Gastrocnemius medialis (tissue), 4 donors: ENCODE measurements around the gene MSLN. TPM values are rescaled to one million over a fixed set of nuclear protein-coding genes. Genes with fewer than 3 reads are reported as not detected.
"Not testable (repeated sequence)": the region's sequence is repeated elsewhere in the genome, so short reads cannot be mapped to it uniquely, and the experiment has no call there.

Source experiments
- ATAC-seq, 2 donors: fragments of 150-250 bp; one replicate each; pipeline ENCODE4 v1.9.1; 2016
- DNase-seq, 2 donors: peaks; one replicate each; pipeline ENCODE4 v3.0.0-alpha.2; 2019
- H3K27ac ChIP-seq, 4 donors: fragments of 200-600 bp; sonication (generic); 1 replicate in 1 of 4; 2 replicates in 3 of 4; pipeline ENCODE4 v1.5.1; 2016 to 2018; ENCODE audit warnings: mild to moderate bottlenecking in 2 of 4, moderate library complexity in 1 of 4
- H3K27me3 ChIP-seq, 3 donors: fragments of 200-600 bp; sonication (generic) in 2 of 3; 1 replicate in 1 of 3; 2 replicates in 2 of 3; pipeline versions ENCODE4 v1.5.1 to v1.6.0; 2016 to 2019; ENCODE audit warnings: mild to moderate bottlenecking in 1 of 3, moderate library complexity in 1 of 3
- H3K36me3 ChIP-seq, 2 donors: fragments of 200-600 bp; sonication (generic) in 1 of 2; one replicate each; pipeline ENCODE4 v1.5.1; 2017 to 2018
- H3K4me1 ChIP-seq, 2 donors: fragments of 200-600 bp; sonication (generic) in 1 of 2; one replicate each; pipeline ENCODE4 v1.5.1; 2016 to 2017; ENCODE audit warnings: mild to moderate bottlenecking in 2 of 2
- H3K4me3 ChIP-seq, 4 donors: fragments of 200-600 bp; sonication (generic) in 3 of 4; 1 replicate in 1 of 4; 2 replicates in 3 of 4; pipeline ENCODE4 v1.5.1; 2016 to 2019; ENCODE audit warnings: mild to moderate bottlenecking in 2 of 4
- H3K9me3 ChIP-seq, 3 donors: fragments of 200-600 bp; sonication (generic) in 2 of 3; 1 replicate in 1 of 3; 2 replicates in 2 of 3; pipeline ENCODE4 v1.5.1; 2016 to 2019
- POLR2A ChIP-seq, 2 donors: fragments of 450-650 bp; IDR thresholded peaks; one replicate each; pipeline ENCODE4 v1.6.1; 2017; ENCODE audit warnings: antibody characterized with exemption in 2 of 2, mild to moderate bottlenecking in 2 of 2, moderate library complexity in 2 of 2
- in situ Hi-C, 4 donors: fragments of 200-750 bp; cut with MboI; loops; one replicate each; pipeline versions ENCODE4 v1.15.0 to v1.8.0; 2017; ENCODE audit warnings: low sequenced_read_pairs in 4 of 4
- intact Hi-C: fragments of 100-400 bp; cut with DNase I; formaldehyde crosslinking; loops from one replicate; pipeline ENCODE4 v1.15.1; 2023; ENCODE audit warnings: low total_unique reads
- total RNA-seq, 4 donors: library from RNA; depleted of rRNA; stranded (reverse); fragments of >200 nt; gene quantifications; one replicate each; pipeline versions ENCODE4 v1.1.0 to v1.2.3, GENCODE V29; 2016
- TF ChIP-seq, protein P1 (sequence below), 5 experiments: fragments of 450-650 bp in 3 of 5; fragments of 200-600 bp in 2 of 5; sonication (generic) in 2 of 5; IDR thresholded peaks in 4 of 5; conservative IDR thresholded peaks in 1 of 5; 1 replicate in 4 of 5; 2 replicates in 1 of 5; pipeline ENCODE4 v1.5.1; 2016 to 2019; ENCODE audit warnings: antibody characterized with exemption in 5 of 5, mild to moderate bottlenecking in 3 of 5, moderate library complexity in 3 of 5

MSLN gene
- total RNA-seq, 4 donors from 2014 or later, result not detected

- no peaks in the 10 kb centered on the region for H3K9me3 ChIP-seq
- peaks cover 0 to 32% of the 10 kb centered on the region in 2 donors for H3K36me3 ChIP-seq
- peaks cover 11% of the 10 kb centered on the region in 2 donors for H3K4me1 ChIP-seq
- intact Hi-C loops (no loop called here), in situ Hi-C loops (no loop called here)
- H3K27ac ChIP-seq, result peak overlapping the region in 1 of 4 donors; percentile 80
- TF ChIP-seq POLR2A (IDR thresholded peaks at IDR 0.05), result no peak
- TF ChIP-seq, protein P1, sequence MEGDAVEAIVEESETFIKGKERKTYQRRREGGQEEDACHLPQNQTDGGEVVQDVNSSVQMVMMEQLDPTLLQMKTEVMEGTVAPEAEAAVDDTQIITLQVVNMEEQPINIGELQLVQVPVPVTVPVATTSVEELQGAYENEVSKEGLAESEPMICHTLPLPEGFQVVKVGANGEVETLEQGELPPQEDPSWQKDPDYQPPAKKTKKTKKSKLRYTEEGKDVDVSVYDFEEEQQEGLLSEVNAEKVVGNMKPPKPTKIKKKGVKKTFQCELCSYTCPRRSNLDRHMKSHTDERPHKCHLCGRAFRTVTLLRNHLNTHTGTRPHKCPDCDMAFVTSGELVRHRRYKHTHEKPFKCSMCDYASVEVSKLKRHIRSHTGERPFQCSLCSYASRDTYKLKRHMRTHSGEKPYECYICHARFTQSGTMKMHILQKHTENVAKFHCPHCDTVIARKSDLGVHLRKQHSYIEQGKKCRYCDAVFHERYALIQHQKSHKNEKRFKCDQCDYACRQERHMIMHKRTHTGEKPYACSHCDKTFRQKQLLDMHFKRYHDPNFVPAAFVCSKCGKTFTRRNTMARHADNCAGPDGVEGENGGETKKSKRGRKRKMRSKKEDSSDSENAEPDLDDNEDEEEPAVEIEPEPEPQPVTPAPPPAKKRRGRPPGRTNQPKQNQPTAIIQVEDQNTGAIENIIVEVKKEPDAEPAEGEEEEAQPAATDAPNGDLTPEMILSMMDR (IDR thresholded peaks at IDR 0.05 in 4 of 5, conservative IDR thresholded peaks at IDR 0.05 in 1 of 5), result no peak
- ATAC-seq (no peak), DNase-seq (no peak)
- H3K27me3 ChIP-seq, result peaks cover 3 to 6% (median 5%) of the 10 kb centered on the region in 3 donors
- peak overlapping the region; percentile 64 to 99 (median 94) for H3K4me3 ChIP-seq
These were observed 20.7 kb upstream of the MSLN start for GRCh38 chr16:739560-740458.

DNA sequence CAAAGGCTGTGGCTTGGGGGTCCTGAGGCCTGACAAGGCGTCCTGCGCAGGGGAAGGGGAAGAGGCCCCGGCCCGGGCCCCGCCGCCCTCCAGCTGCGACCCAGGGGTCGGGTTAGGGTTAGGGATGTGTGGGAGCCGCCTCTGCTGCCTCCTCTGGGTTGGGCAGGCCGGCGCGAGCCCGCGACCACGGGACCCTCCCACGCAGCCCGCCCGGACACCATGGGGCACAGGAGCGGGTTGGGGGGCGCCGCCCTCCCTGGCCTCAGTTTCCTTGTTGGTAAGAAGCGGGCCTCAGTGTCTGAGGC is 20.1 kb upstream of the MSLN start:
- Histone ChIP-seq H3K27me3 (peaks cover 3 to 6% (median 5%) of the 10 kb centered on the region in 3 donors), H3K27ac (peak overlapping the region; percentile 58 to 87 (median 83)), H3K36me3 (peaks cover 0 to 26% of the 10 kb centered on the region in 2 donors), H3K4me1 (peaks cover 11% of the 10 kb centered on the region in 2 donors), H3K4me3 (peak overlapping the region; percentile 64 to 99 (median 94)), H3K9me3 (no peaks in the 10 kb centered on the region)
- intact Hi-C loops, result no loop called here
- peak; percentile 14 to 21 for ATAC-seq
- in situ Hi-C loops, result no loop called here
- DNase-seq, result no peak
- TF ChIP-seq, protein P1 (IDR thresholded peaks at IDR 0.05 in 4 of 5, conservative IDR thresholded peaks at IDR 0.05 in 1 of 5), result no peak
- TF ChIP-seq POLR2A (IDR thresholded peaks at IDR 0.05), result no peak

GRCh38 chr16:740764-741505 is 19.6 kb upstream of the MSLN start, which contains the start of gene CIAO3:
Gene CIAO3, minus strand, starts transcription at chr16:740997. Its CDS starts 12 bp downstream, at chr16:740985.
- peak within 1 kb of the TSS; percentile 64 to 99 (median 94) for H3K4me3 ChIP-seq
- peak; percentile 67 to 76 for TF ChIP-seq POLR2A (IDR thresholded peaks at IDR 0.05)
- TF ChIP-seq, protein P1 (IDR thresholded peaks at IDR 0.05 in 4 of 5, conservative IDR thresholded peaks at IDR 0.05 in 1 of 5), result peak; percentile 75 to 98 (median 96)
- ATAC-seq, result peak; percentile 95 to 96
- H3K9me3 ChIP-seq, result no peaks in the 10 kb centered on the region
- in situ Hi-C loops, result no loop called here
- peaks cover 11% of the 10 kb centered on the region in 2 donors for H3K4me1 ChIP-seq
- H3K27me3 ChIP-seq, result peaks cover 3 to 6% (median 5%) of the 10 kb centered on the region in 3 donors
- peaks cover 0 to 21% of the 10 kb centered on the region in 2 donors for H3K36me3 ChIP-seq
- intact Hi-C loops, result loop anchor here (1.0 kb wide), 2 partner anchors 20 to 30 kb away; partner anchors contain the start of gene ANTKMT
- peak; percentile 75 to 82 for DNase-seq
- peak within 1 kb of the TSS; percentile 58 to 87 (median 83) for H3K27ac ChIP-seq

DNA sequence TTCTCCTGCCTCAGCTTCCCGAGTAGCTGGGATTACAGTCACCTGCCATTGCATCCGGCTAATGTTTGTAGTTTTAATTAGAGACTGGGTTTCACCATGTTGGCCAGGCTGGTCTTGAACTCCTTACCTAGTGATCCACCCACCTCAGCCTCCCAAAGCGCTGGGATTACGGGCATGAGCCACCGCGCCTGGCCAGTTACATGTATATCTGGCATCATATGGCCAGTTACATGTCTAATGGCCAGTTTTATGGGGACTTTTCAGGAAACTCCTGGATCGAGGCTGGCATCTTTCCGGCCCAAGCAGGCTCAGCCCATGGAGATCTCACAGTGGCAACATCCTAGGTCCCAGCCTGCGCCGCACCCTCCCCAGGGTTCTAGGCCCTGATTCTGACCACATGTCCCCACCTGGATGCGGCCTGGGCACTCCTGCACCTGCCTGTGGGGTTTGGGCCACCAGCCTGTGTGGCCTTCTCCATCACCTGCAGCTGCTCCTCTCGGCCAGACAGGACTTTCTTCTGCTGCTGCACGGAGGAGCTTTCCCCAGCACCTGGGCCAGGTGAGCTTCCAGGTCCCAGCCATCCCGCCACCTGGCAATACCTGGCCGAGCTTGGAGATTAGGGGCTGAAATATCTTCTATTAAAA is 18.4 kb upstream of the MSLN start:
- no peak for ATAC-seq
- Histone ChIP-seq H3K4me1 (peaks cover 11% of the 10 kb centered on the region in 2 donors), H3K9me3 (no peaks in the 10 kb centered on the region), H3K4me3 (no peak overlapping the region), H3K36me3 (peaks cover 0 to 9% of the 10 kb centered on the region in 2 donors), H3K27ac (no peak overlapping the region), H3K27me3 (peaks cover 3 to 6% (median 5%) of the 10 kb centered on the region in 3 donors)
- DNase-seq, result no peak
- intact Hi-C loops, result loop anchor here (1.0 kb wide), 2 partner anchors 21 to 31 kb away; partner anchors contain the start of gene ANTKMT
- in situ Hi-C loops, result no loop called here
- no peak for TF ChIP-seq POLR2A (IDR thresholded peaks at IDR 0.05)
- TF ChIP-seq, protein P1 (IDR thresholded peaks at IDR 0.05 in 4 of 5, conservative IDR thresholded peaks at IDR 0.05 in 1 of 5), result no peak

GRCh38 chr16:742894-743293 is 17.6 kb upstream of the MSLN start:
- H3K27me3 ChIP-seq, H3K36me3 ChIP-seq, H3K4me3 ChIP-seq, intact Hi-C loops, ATAC-seq, H3K9me3 ChIP-seq, DNase-seq, in situ Hi-C loops, H3K27ac ChIP-seq: not testable (repeated sequence)
- H3K4me1 ChIP-seq, result peaks cover 11% of the 10 kb centered on the region in 2 donors
